Mammary epithelial cell (primary cell): ENCODE results near the gene HSPA13.

ENCODE experiments used
- CTCF ChIP-seq, 2 donors: IDR thresholded peaks in 1 of 2; conservative IDR thresholded peaks in 1 of 2; 2 replicates each; pipeline ENCODE4 v1.5.1; 2011 to 2012; ENCODE audit warnings: inconsistent platforms in 2 of 2, low read length in 2 of 2, mild to moderate bottlenecking in 2 of 2, control low read depth in 1 of 2, low read depth in 1 of 2; ENCODE audit not compliant: insufficient read depth in 1 of 2; ENCODE audit errors: extremely low read depth in 1 of 2
- EZH2 ChIP-seq: IDR thresholded peaks from 2 replicates; pipeline ENCODE4 v1.6.1; 2012; ENCODE audit warnings: low read length, inconsistent platforms, borderline replicate concordance

- TF ChIP-seq CTCF (conservative IDR thresholded peaks at IDR 0.05 in 1 of 2, IDR thresholded peaks at IDR 0.05 in 1 of 2; ENCODE audit: extremely low read depth in 1 of 2, insufficient read depth in 1 of 2, low read depth in 1 of 2, low read length in 2 of 2) (no peak), EZH2 (no peak)
Observed at GRCh38 chr21:14354515-14354914, 28.4 kb downstream of the HSPA13 start.
